Measurements from ENCODE around the gene LHX2. TPM values are rescaled to one million over a fixed set of nuclear protein-coding genes. Genes with fewer than 3 reads are reported as not detected.

The LHX2 gene
- total RNA-seq, 2 donors from 2014 or later = 0.38 TPM; not detected in 1

DNA sequence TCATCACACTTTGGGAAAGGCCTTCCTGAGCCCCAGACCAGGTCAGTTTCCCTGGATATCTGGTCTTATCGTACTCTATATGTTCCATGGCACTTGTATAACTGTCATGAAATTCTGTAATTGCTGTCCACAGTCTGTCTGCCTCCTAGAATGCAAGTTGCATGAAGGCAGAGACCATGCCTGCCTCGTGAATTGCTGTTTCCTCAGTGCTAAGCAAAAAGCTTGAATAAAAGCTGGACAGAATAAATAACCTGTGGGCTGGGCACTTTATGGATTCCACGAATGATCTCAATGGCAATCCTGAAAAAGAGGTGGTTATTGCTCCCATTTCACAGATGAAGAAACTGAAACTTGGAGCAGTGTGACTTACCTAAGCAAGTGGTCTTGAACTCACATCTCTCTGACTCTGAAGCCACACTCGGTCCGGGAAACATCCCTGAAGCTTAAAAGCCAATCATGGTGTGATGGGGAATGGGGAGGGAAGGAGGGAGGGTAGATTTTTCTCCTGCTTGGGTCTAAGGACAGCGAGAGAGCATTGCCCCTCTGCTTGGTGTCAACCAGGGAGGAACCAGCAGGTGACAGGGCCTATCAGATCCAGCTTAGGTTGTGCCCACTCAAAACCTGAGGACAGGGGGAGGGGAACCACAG is 13.2 kb upstream of the LHX2 start:
- ATAC-seq (no peak), DNase-seq (no peak)
- intact Hi-C loops (cut with DNase I) = no loop called here

DNA sequence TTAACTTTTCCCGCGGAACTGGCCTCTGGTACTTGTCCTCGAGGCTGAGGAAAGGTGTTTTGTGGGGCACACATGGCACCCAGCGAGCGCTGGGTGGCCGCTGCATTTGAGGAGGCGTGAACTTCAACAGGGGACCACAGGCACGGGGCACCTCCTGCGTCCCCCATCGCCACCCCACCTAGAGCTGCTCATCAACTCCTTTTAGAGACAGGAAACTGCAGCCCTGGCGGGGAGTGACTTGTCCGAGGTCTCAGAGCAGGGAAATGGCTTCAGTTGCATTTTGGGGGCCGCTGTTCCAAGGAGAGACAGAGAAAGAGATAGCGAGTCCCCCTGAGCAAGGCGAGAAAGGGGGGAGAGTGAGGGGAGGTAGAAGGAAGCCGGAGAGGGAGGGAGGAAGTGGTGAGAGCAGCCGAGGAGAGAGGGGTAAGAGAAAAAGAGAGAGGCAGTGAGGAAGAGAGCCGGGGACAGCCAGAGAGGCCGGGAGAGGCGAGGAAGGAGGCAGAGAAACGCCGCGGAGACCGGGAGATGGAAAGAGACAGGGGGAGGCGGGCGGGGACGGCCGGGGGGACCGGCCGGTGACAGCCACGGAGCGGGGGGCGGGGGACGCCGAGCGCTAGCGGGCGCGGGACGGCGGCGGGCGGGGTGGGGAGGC is 12.5 kb upstream of the LHX2 start:
- DNase-seq = no peak
- intact Hi-C loops (cut with DNase I) = no loop called here
- ATAC-seq = peak in 1 of 2 donors; percentile 12

DNA sequence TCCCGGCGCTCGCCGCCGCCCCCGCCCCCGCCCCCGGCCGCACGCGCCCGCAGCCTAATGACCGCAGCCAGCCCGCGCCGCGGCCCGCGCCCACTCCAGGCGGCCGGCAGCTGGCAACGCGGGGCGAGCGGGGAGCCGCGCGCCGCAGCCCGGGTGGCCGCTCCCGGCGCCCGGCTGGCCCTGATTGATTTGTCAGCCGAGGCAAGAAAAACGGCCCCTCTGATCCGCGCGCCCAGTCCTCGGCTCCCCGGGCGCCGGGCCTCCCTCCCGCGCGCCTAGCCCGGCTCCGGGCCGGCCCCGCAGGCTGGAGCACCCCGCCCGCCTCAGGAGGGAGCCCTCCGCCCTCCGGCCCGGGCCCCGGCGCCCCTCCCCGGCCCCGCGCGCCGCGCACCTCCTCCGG is 11.9 kb upstream of the LHX2 start:
- no peak for ATAC-seq
- no peak for DNase-seq
- intact Hi-C loops (cut with DNase I) = no loop called here

GRCh38 chr9:124000161-124000783 is 11.3 kb upstream of the LHX2 start:
- intact Hi-C loops (cut with DNase I) = no loop called here
- no peak for DNase-seq
- ATAC-seq = no peak

DNA sequence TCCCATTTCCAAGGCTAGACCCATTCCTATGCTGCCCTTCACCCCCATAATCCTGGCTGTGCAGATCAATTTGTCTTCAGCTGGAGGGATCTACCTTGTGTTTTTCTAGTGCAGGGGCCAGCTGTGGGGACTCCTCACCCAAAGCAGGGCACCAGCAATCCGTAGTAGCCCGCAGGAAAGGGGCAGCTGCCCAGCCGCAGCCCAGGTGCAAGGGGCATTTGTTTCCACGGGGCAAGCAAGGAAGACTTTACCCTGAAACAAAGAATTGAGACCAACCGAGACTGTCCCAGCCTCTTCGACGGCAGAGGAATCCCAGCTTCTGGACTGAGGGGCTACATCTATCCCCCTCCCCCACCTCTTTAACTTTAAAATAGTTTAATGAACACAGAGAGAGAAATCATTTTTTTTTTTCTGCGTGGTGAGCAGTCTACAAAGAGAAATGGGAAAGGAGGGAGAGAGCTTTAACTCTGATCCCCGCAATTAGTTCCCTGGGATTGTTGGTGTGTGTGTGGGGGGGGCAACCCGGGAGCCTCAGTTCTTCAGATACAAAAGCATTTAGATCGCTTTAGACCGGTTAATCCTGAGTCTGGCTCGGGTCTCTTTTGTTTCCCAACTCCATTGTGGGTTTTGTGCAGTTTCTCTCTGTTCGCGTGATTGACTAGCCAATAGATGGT is 10.6 kb upstream of the LHX2 start:
- ATAC-seq (no peak), DNase-seq (no peak)
- intact Hi-C loops (cut with DNase I) = no loop called here

DNA sequence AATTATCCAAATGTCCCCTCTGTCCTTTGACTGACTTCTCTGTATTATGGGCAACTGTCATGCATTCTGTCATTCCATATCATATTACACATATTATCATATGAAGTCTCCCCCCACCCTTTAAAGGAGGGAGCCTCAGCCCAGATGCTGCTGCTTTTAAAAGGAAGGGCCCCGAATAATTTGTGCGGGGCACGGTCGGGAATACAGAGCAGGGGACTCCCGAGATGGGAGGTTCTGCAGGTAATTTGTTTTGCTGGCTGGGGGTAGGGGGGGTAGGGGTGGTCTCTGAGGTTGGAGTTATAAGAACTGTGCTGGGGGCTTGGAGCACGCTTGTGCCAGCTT is 10.1 kb upstream of the LHX2 start:
- ATAC-seq (no peak), DNase-seq (no peak)
- intact Hi-C loops (cut with DNase I) = no loop called here

GRCh38 chr9:124001866-124002525 is 9.6 kb upstream of the LHX2 start:
- intact Hi-C loops (cut with DNase I) = no loop called here
- ATAC-seq (no peak), DNase-seq (no peak)

DNA sequence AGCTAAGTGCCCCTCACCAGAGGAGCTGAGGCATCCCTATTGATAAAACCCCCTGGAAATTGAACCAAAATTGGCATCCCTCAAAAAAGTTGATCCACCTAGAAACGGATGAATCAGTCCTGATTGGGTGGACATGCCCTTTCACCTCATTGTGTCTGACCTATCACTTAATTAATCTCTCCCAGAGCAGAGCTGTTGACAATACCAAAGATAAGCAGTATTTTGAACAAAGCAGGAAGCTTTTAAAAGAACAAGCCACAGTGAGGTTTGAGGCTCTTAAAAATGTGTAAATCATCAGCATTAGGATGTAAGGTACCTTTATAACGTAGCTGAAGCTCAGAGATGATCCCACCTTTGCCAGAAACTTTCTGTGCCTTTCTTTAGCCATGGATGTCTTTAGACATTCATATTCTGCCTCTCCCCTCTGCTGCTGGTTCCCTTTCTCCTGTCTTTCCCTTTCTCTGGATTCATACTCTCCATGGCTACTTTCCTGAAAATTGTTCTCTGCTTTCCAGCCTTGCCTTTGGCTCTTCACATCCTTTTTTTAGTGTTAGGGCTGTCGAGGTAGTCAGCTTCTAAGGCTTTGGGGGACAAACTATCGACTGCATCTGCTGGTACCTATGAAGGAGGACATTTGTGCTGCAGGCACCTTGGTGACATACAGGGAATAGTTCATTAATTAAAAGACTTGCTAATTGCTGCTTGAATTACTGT is 7.8 kb upstream of the LHX2 start:
- ATAC-seq (no peak), DNase-seq (no peak)
- intact Hi-C loops (cut with DNase I) = no loop called here

- no peak for DNase-seq
- intact Hi-C loops (cut with DNase I) = no loop called here
- ATAC-seq = no peak
Observed at GRCh38 chr9:124004593-124004992, 7.0 kb upstream of the LHX2 start.

- no peak for ATAC-seq
- intact Hi-C loops (cut with DNase I) = no loop called here
- no peak for DNase-seq
Observed at GRCh38 chr9:124005029-124005771, 6.4 kb upstream of the LHX2 start.

- ATAC-seq = no peak
- DNase-seq = no peak
- intact Hi-C loops (cut with DNase I) = no loop called here
Observed at GRCh38 chr9:124006448-124007361, 4.9 kb upstream of the LHX2 start.

DNA sequence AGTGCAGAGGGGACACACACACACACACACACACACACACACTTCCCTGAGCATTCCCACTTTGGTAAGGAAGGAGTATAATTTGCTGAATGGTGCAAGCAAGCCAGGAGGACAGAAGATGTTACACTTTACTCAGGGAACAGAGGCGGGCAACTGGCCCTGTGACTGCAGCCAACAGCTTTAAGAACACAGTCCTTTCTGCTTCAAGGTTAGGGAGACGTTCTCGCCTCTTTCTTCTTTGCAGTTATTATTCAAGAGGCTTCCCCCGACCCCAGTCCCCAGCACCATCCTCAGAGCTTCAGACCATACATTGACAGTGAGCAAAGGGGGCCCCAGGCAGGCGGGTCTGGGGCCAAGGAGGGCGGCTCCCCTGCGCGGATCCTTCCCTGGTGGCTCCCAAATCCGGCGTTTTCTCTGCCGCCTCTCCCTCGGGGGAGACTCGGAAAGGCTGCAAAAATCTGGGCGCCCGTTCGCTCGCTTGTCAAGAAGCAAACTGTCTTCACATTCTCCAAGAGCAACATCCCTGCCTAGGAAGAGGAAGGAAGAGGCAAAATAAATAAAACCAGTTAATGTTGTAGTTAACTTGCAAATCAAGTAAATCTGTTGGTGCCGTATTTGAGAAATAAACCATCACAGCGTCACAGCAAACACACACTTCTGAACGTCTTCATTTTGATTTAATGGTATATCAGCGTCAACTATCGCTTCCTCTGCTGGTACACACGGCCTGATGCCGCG is 3.8 kb upstream of the LHX2 start:
- no peak for ATAC-seq
- intact Hi-C loops (cut with DNase I) = no loop called here
- no peak for DNase-seq

- intact Hi-C loops (cut with DNase I) = no loop called here
- ATAC-seq (no peak), DNase-seq (no peak)
Observed at GRCh38 chr9:124008303-124008693, 3.3 kb upstream of the LHX2 start.

DNA sequence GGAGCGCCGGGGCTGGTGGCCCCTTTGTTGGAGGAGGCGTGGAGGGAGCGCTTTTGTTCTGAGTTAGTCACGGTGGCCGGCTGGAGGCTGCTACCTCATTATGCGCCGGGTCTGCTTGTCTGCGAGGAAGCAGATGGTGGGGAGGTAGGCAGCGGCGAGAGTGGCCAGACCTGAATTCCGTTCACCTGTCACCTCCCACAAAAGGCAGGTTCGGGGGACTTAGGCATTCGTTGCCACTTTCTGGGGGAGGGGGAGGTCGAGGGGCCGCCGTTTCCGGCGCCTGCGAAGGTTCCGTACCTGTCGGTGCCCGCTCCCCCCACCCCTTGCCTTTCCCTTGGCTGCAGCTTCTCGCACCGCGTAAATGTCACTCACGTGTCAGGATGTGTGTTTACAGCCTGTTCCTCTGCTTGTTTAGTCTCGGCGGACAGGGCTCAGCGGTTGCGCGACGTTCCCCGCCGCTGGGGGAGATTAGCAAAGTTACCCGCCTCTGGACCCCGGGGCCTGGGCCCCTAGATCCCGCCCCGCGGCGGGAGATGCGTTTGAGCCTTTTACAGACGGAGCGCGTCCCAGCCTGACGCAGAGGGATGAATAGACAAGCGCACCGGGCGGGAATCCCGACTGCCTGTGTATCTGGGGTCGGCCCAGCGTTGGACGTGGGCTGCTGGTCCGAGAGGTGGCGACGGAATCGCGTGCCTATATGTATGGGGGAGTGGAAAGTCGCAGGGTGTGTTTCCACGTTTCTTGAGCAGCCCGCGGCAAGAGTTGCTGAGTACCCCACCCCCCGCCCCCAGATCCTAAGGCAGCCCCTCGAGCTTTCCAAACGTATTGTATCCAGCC is 2.7 kb upstream of the LHX2 start:
- intact Hi-C loops (cut with DNase I) = no loop called here
- DNase-seq (no peak), ATAC-seq (no peak)

- DNase-seq (no peak), ATAC-seq (no peak)
- intact Hi-C loops (cut with DNase I) = no loop called here
Observed at GRCh38 chr9:124009531-124010217, 1.9 kb upstream of the LHX2 start.

DNA sequence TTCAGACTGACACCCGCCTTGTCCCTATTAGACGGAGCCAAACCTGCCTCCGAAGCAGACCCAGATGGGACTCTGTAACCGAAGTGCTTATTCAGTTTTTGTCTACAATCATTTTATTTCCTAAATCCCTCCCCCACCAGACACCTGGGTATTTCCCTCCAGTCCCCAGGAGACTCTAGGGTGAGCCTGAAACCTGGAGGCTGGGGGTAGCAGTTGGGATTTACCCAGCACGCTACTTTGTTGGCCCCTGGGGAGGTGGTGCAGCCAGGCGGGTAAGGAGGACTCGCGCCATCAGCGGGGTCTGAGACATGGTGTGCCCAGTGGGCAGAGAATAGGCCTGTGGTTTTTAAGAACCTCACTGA is 1.3 kb upstream of the LHX2 start:
- ATAC-seq = no peak
- intact Hi-C loops (cut with DNase I) = no loop called here
- no peak for DNase-seq
